HG02840 (cell line): ENCODE results near the gene ITGAL.
"Not testable (repeated sequence)": the region's sequence is repeated elsewhere in the genome, so short reads cannot be mapped to it uniquely, and the experiment has no call there.

Experiments used
- ATAC-seq: cut with Tn5 transposase; IDR thresholded peaks from one replicate; pipeline ENCODE4 v1.9.1; 2021; ENCODE audit warnings: mild to moderate bottlenecking, moderate library complexity, moderate number of reproducible peaks; ENCODE audit not compliant: unreplicated experiment, low FRiP score

Gene ITGAL

GRCh38 chr16:30539986-30540526 is 67.5 kb downstream of the ITGAL start:
- not testable (repeated sequence) for ATAC-seq

GRCh38 chr16:30540916-30541464 is 68.4 kb downstream of the ITGAL start:
- not testable (repeated sequence) for ATAC-seq

- ATAC-seq = no peak
Observed at GRCh38 chr16:30541502-30542329, 69.2 kb downstream of the ITGAL start.

GRCh38 chr16:30543067-30543466 is 70.5 kb downstream of the ITGAL start:
- ATAC-seq = no peak

- ATAC-seq = no peak
Observed at GRCh38 chr16:30546115-30546514, 73.6 kb downstream of the ITGAL start.

- ATAC-seq = no peak
Observed at GRCh38 chr16:30548416-30549253, 76.1 kb downstream of the ITGAL start.

- ATAC-seq = no peak
Observed at GRCh38 chr16:30551781-30552180, 79.2 kb downstream of the ITGAL start.

GRCh38 chr16:30552956-30553355 is 80.4 kb downstream of the ITGAL start:
- ATAC-seq = no peak

- ATAC-seq = no peak
Observed at GRCh38 chr16:30553393-30553899, 80.9 kb downstream of the ITGAL start.

- ATAC-seq = no peak
Observed at GRCh38 chr16:30554557-30555314, 82.2 kb downstream of the ITGAL start.

- no peak for ATAC-seq
Observed at GRCh38 chr16:30555315-30556124, 83.0 kb downstream of the ITGAL start.

- no peak for ATAC-seq
Observed at GRCh38 chr16:30556125-30556473, 83.6 kb downstream of the ITGAL start.

- peak; percentile 20 for ATAC-seq
Observed at GRCh38 chr16:30557707-30557956, 85.1 kb downstream of the ITGAL start.

- ATAC-seq = peak; percentile 75
Observed at GRCh38 chr16:30557957-30558788, 85.6 kb downstream of the ITGAL start, which contains the start of gene ZNF764. TSS of gene ZNF764 (minus strand) at chr16:30558374. CDS start at chr16:30558182, 192 bp downstream.

GRCh38 chr16:30558789-30559377 is 86.3 kb downstream of the ITGAL start:
- ATAC-seq = peak; percentile 3

GRCh38 chr16:30559690-30560089 is 87.1 kb downstream of the ITGAL start:
- no peak for ATAC-seq

GRCh38 chr16:30561089-30561816 is 88.7 kb downstream of the ITGAL start:
- ATAC-seq = no peak

GRCh38 chr16:30562021-30562420 is 89.5 kb downstream of the ITGAL start:
- no peak for ATAC-seq
